ENCODE results near the gene SPRING1. TPM values are rescaled to one million over a fixed set of nuclear protein-coding genes. Genes with fewer than 3 reads are reported as not detected.
"Not testable (repeated sequence)": the region's sequence is repeated elsewhere in the genome, so short reads cannot be mapped to it uniquely, and the experiment has no call there.

SPRING1 gene
- total RNA-seq, 1 experiment from 2014 or later = 19.1 TPM

DNA sequence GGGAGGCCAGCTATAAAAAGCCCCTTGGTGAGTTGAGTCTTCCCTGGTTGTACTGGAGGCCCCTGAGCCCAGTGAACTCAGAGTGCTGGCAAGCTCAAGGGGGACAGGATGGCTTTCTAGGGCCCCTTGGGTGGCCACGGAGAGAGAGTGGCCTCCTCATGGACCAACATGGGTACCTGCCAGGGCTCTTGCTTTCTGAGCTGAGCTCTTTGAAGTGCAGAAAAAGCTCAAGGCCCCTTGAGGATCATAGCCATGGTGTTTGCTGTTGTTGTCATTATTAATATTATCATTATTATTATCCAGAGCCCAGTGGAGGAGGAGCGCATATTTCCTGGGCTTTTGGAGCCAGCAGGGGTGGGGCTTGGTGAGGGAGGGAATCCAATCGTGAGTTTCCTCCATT lies 6.9 kb upstream of the SPRING1 start:
- DNase-seq (ENCODE audit: extremely low read depth, low read depth) = no peak

DNA sequence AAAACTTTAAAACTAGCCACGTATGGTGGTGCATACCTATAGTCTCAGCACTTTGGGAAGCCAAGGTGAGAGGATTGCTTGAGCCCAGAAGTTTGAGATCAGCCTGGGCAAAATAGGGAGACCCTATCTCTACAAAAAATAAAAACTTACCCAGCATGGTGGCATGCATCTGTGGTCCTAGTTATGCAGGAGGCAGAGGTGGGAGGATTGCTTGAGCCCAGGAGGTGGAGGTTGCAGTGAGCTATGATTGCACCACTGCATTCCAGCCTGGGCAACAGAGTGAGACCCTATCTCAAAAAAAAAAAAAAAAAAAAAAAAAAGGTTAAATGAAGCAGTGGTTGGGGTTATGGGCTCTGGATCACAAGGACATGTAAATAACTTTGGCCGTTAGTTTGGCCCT lies 4.9 kb upstream of the SPRING1 start:
- DNase-seq (ENCODE audit: extremely low read depth, low read depth) = not testable (repeated sequence)

DNA sequence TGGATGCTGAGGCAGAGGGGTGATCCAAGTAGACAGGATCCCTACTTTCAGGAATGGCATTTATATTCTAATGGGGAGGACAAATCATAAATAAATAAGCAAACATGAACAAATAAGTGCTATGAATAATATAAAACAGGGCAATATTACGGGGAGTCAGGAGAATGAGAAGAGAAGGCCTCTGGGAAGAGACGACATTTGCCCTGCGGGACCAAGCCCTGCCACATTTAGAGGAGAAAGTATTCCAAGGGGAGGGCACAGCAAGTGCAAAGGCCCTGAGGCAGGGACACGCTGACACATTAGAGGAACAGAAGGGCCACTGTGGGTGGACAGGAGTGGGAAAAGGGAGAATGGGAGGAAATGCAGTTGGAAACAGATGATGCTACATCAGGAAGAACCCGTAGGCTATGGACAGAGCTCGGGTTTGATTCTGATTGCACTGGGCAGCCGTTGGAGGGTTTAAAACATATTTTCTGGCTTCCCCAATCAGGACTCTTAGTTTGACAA lies 1.6 kb upstream of the SPRING1 start:
- DNase-seq (ENCODE audit: extremely low read depth, low read depth) = no peak

DNA sequence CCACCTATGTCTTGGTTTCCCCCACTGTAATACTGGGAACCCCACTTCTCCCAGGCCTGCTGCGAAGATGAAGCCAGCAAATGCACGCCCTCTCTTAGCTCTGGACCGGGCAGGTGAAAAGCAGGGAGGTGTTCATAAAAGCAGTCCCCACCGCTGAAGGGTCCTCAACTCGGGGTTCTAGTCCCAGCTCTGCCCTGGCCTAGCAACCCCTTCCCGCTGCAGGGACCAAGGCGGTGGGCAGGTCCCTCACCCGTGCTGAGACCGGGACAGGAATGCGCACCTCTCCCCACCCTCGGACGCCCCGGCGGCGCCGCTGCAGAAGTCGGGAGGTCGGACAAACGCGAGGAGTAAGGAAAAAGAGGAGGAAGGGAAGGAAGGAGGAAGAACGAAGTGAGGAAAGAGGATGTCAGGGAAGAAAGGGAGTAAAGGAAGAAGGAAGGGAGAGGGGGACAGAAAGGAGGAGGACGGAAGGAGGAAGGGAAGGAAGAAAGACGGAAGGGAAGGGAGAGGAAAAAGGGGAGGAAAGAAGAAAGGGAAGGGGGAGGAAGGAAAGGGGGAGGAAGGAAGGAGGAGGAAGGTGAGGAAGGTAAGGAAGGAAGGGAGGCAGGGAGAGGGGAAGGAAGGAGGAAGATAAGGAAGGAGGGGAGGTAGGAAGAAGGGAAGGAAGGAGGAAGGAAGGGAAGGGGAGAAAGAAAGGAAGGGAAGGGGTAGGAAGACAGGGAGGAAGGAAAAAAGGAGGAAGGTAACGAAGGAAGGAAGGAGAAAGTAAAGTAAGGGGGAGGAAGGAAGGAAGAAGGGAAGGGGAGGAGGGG lies 701 bp downstream of the SPRING1 start:
- DNase-seq (ENCODE audit: extremely low read depth, low read depth) = no peak

DNA sequence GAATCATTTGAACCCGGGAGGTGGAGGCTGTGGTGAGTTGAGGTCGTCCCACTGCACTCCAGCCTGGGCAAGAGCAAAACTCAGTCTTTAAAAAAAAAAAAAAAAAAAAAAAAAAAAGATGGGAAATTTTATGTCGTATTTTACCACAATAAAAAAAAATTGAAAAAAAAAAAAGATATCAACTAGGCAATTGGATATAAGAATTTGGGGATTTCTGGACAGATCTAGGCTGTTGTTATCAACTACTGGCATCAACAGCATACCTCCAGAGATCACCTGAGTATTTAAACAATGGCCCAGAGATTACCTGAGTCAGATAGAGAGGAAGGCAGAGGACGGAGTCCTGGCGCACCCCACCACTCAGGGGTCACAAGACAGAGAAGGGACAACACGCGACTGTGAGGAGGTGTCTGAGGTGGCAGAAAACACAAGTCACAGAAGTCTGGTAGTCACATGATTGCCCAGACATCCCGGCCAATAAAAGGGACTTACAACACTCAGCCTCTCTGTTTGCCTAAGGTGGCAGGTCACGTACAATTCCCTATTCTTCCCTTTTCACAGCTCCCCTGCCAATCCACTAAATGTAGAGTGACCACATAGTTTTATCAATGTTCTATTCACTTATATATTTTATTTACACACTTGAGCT lies 1.8 kb downstream of the SPRING1 start:
- no peak for DNase-seq (ENCODE audit: extremely low read depth, low read depth)

DNA sequence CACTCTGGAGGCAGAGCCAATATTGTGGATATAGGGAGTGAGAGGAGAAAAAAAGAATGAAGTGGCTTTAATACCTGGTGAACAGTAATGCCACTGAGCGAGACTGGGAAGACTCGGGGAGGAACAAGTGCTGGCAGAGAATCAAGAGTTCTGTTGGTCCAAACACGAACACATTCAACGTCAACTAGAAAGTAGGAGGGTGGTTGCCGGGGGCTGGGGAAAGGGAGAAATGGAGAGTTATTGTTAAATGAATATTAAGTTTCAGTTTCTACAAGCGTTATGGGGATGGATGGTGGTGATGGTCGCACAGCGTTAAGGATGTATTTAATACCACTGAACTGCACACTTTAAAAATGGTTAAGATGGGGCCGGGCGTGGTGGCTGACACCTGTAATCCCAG lies 2.8 kb downstream of the SPRING1 start:
- no peak for DNase-seq (ENCODE audit: extremely low read depth, low read depth)

DNA sequence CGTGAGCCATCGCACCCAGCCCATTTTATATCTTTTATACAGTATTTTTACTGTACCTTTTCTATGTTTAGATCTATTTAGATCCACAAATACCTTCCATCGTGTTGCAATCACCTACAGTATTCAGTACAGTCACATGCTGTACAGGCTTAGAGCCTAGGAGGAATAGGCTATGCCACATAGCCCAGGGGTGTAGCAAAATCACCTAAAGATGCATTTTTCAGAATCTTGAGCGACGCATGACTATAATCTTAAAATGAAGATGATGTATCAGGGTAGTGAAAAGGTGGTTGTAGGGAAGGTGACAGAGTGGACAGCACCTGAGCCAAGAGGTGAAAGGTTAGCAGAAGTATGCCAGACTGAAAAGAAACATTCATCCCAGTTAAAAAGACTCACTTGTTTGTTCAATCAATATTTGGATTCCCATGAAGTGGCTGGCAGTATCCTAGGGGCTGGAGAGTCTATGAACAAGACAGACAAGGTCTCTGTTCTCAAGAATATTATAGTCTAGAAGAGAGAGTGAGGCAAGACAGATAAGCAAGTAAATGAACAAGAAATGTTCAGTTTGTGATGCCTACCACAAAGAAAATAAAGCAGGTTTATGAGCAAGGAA lies 3.6 kb downstream of the SPRING1 start:
- DNase-seq (ENCODE audit: extremely low read depth, low read depth) = no peak

DNA sequence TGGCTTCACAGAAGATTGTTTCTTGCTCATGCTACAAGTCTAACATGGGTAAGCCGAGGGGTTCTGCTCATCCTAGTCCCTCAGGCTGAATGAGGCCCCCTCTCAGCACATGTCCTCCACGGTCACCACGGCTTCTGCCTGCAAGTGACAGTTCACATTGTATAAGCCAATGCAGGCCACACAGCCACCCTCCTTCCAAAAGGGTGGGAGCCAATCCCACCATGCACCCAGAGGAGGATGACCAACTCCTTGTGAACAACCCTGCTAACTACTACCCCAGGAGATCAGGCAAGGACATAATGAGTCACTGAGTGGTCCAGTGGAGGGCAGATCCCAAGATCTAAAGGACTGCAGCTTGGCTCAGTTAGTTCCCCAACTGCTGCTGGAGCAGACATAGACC lies 6.1 kb downstream of the SPRING1 start:
- no peak for DNase-seq (ENCODE audit: extremely low read depth, low read depth)

DNA sequence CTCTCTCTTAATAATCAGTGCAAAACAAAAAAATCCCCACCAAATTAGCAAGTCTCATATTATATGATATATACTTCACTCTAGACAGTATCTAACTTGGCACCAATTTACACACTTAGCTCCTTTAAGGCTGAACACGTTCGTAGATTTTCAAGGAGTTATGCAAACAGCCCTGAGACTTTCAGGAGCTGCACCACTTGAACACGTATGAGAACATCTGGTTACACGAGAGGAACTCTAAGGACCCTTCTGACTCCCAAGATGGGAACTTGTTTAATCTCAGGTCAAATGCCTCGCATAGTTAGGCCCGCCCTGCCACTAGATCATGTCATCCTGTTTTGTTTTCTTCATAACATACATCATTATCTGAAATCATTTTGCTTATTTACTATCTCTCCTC lies 10.0 kb downstream of the SPRING1 start:
- no peak for DNase-seq (ENCODE audit: extremely low read depth, low read depth)

DNA sequence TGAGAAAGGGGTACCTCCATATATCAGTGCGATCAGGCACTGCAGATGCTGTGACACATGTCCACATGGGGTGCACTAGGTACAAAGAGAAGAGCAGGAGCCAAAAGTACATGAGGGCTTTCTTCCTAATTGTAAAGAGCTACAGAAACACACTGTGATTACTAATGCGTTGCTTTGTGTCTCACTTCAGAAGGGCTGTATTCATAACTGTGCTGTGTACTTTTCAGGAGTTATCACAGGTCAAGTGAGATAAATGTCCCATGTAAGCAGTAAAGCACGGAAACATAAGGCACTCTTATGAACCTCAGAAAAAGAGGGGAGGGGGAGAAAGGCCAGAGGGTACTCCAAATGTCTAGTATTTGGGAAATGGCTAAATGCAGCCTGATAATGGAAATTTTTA lies 10.6 kb downstream of the SPRING1 start:
- DNase-seq (ENCODE audit: extremely low read depth, low read depth) = no peak

DNA sequence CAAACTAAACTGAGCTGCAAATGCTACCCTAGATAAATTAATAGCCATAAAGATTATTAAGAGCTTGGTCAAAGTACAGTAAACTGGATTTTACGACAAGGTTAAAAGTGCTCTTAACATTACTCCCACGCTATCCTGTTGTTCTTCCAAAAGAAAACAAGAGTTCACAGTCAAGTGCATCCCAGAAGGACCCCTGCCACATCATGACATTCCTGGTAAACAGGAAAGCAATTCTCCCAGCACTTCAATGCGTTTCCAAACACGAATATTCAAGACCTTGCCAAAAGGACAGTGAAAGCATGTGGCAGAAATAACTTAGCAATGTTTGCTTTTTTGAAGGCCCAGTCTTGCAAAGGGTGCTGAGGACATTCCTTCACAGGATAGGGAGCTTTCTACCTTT lies 11.2 kb downstream of the SPRING1 start:
- DNase-seq (ENCODE audit: extremely low read depth, low read depth) = no peak

DNA sequence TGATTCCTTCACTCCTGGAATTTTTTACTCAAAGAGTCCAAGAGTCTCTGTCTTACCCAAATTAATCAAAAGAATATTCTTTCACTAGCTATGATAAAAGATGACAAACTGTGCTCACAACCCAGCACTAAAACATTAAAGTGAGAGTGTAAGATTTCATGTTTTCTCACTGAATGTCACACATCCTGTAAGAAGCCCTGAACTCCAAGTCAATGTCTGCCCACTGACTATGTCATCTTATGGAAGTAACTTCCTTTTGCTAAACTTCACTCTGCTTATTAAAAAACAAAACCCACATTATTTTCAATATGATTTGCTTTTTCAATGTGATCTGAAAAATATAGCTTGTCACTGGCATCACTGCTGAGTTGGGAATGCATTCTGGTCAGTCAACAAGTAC lies 15.6 kb downstream of the SPRING1 start:
- no peak for DNase-seq (ENCODE audit: extremely low read depth, low read depth)

DNA sequence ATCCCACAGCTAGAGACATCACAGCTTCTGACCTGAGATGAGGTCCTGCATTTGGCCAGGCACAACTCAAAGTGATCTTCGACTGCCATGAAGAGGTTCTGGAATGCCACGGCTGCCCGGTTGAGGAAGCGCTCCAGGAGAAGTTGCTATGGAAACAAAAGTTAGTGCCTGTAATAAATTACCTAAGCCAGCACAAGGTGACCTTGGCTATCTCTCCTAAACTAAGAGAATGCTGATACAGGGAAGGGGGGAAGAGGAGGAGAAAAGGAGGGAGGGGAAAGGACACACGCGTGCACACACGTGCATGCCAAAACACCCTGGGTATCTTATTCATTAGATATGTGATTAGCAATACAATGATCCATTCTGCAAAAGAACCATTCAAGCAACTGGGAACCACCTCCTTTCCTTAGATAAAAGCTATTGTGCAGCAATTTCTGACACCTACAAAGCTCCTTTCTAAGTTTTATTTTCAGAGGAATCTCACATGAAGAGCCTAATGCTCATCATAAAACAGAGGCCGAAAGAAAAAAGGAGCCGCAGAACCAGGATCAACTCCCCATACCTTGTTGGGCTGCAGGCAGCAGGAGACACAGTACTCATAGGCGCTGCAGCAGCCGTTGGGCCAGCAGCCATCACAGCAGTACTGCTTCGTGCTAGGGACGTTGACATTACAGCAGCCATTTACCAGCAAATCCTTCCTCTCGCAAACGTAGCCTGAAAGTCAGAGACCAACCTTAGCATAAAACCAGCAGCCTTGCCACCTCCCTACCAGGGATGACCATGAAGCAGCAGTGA lies 17.9 kb downstream of the SPRING1 start:
- no peak for DNase-seq (ENCODE audit: extremely low read depth, low read depth)

DNA sequence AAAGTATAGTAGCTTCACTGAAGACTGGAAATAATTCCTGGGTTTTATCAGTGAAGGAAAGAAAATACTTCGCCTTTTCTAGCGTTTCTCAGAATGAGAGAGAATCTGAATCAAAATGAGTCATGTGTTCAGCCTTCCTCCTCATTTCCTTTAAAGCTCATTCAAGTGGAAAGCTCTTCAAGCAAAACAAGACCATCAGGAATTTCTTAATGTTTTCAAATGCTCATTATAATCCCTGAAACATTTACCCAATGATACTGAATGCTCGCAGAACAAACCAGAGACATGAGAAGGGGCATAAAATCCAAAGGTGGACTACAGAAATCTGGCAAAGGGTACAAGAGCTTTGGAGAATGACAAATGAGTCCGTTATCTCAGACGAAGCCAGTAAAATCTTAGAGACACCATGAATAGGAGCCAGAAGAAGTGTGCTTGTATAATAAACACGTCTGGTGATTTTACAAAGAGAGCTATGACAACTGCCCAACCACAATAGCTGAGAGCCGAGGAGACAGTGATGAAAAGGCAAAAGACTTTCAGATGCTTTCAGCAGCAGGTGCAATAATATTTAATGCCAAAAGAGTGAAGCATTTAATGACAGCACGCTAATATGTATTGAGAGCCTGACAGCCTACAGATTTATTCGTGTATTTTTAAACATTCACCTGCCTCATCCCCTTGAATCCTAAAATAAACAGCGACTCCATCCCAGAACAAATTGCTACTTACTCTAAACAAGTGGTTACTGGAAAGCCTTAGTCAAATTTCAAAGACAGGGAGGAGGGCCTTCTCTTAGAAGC lies 19.0 kb downstream of the SPRING1 start:
- DNase-seq (ENCODE audit: extremely low read depth, low read depth) = no peak

DNA sequence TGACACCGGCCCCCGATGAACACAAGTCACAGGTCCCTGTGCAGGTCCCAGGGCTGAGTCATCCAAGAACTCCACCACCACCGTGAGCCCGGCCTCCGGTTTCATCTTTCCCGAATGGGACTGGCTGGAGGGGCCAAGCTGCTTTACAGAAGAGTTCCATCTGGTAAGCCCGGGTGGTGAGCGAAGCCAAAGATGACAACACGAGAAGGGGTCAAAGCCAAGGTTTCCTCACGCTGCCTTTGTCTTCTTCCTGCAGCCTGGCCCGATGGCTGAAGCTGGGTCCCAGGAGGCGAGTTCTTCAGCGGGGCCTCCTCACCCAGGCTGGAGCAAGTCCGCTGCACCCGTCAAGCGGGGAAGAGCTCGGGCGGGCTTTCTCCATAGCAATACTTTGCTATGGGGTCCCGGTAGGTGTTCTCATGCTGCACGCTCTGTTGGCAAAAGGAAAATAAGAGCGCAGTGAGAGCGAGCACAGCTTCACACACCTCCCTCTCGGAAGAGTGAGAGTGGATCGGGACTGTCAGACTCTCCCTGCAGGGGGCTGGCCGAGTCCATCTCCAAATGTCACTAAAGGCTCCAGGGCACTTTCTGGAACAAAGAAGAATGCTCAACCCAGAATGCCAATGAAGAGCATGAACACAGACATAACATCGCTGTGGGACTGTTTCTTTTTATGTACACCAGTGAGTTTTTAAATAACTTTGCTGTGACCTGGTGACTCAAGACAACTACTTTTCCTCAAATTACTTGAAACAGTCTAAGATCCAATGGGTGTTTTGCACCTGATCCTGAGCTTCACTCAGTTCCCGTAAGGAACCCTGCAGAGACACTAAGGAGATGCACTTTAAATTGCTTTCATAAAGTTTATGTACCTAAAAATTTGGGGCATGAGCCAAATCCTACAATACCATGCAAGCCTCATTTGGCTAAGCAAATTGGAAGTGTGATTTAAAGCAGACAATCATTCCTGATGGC lies 20.1 kb downstream of the SPRING1 start:
- no peak for DNase-seq (ENCODE audit: extremely low read depth, low read depth)

DNA sequence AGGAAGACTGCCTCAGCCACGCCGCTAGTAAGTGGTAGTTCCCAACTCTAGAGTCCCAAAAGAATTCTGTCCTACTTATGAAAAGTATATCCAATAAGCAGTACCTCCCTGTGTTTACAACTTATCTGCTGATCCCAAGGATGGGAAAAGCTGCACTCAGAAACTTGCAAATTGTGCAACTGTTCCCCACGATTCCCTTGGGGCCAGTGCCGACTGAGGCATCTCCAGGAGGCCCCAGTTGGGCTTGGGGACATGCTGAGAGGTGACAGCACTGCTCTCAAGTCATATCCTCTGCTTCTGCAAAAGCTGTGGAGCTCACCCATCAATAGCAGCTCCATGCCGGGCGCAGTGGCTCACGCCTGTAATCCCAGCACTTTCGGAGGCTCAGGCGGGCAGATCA lies 23.7 kb downstream of the SPRING1 start:
- no peak for DNase-seq (ENCODE audit: extremely low read depth, low read depth)

DNA sequence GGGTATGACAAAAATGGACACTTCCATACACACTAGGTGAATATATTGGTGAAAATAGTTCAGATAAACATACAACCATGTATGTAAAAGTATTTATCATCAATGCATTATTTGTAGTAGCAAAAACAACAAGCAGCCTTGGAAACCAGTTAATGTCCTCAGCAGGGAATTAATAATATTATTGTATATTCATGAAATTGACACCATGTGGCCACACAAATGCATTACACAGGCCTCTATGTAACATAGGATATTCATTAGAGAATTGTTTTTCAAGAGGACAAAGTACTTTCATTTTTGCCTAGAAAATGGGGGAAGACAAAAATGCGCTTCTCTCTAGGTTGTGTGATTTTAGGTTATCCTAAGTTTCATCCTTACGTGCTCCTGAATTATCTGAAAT lies 24.3 kb downstream of the SPRING1 start:
- no peak for DNase-seq (ENCODE audit: extremely low read depth, low read depth)

DNA sequence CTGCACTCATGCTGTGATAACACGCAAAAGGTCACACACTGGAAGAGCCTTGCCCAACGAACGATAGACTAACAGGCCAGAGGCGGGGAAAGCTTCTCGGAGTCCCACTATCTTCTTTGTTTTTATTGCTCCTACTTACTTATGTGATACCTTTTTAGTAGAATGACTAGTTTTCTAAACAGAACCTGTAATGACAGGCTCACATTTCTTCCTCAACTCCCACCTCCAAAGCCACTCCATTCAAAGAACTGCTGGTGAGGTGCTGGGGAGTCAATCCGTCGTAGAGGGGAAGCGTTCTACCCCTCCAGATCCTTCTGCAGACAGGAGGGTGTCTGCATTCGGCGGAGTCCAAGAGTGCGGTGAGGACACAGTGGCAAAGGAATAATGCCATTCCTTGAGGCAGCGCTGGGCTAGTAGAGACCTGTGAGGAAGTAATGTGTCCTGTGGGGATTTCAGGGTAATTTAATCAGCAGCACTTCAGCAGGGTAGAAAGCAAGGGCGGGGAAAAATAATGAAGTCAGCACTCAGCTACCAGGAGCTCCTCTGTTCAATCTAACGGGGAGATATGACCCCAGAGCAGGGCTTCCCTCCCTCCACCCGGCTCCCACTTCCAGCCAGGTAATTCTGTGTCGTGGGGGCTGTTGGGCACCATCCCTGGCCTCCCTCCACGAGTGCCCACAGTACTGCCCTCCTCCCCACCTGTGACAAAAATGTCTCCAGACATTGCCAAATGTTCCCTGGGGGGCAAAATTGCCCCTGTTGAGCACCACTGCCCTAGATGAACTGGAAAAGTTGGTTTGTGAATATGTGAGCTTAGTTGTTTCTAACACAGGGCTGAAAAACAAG lies 25.2 kb downstream of the SPRING1 start:
- DNase-seq (ENCODE audit: extremely low read depth, low read depth) = no peak
